CD4-positive, alpha-beta T cell (primary cell): ENCODE results near the gene TMEM164. TPM values are rescaled to one million over a fixed set of nuclear protein-coding genes. Genes with fewer than 3 reads are reported as not detected.

Experiments used
- ATAC-seq: fragments of 200-7000 bp; cut with Tn5 transposase; one replicate; pipeline ENCODE4 v1.10.0; 2022; ENCODE audit warnings: mild to moderate bottlenecking; ENCODE audit not compliant: poor library complexity
- CTCF ChIA-PET: fragments of 350-600 bp; sonication (Branson Sonifier 250); formaldehyde crosslinking; loops from one replicate; lab custom pipeline; 2021; ENCODE audit warnings: antibody characterized with exemption, inconsistent platforms; lab: Charles Lee
- POLR2A ChIA-PET: fragments of 350-600 bp; sonication (Branson Sonifier 250); formaldehyde crosslinking; loops from one replicate; lab custom pipeline; 2021; ENCODE audit warnings: antibody characterized with exemption, inconsistent platforms; lab: Charles Lee
- DNase-seq, 14 experiments: peaks; one replicate each; pipeline ENCODE4 v3.0.0-alpha.2; 2013 to 2020; ENCODE audit warnings: mixed read lengths in 2 of 14
- H3K27ac ChIP-seq, 2 donors: one replicate each; pipeline versions ENCODE4 v1.5.1 to v1.7.0; 2013; ENCODE audit warnings: low read length in 2 of 2, low read depth in 1 of 2, mild to moderate bottlenecking in 1 of 2
- H3K27me3 ChIP-seq, 2 experiments: 1 replicate in 1 of 2; 2 replicates in 1 of 2; pipeline versions ENCODE4 v1.6.1 to v1.7.0; 2013; ENCODE audit warnings: low read length in 2 of 2, control low read depth in 1 of 2, mild to moderate bottlenecking in 1 of 2, moderate library complexity in 1 of 2; ENCODE audit not compliant: insufficient read depth in 2 of 2, control insufficient read depth in 1 of 2
- H3K36me3 ChIP-seq: one replicate; pipeline ENCODE4 v1.6.1; 2013; ENCODE audit warnings: low read length, control low read depth; ENCODE audit not compliant: insufficient read depth
- H3K4me1 ChIP-seq: one replicate; pipeline ENCODE4 v1.6.1; 2013; ENCODE audit warnings: low read length, control low read depth; ENCODE audit not compliant: insufficient read depth
- H3K4me3 ChIP-seq: one replicate; pipeline ENCODE4 v1.5.1; 2013; ENCODE audit warnings: mild to moderate bottlenecking, low read length, moderate library complexity
- H3K9me3 ChIP-seq, 2 experiments: 1 replicate in 1 of 2; 2 replicates in 1 of 2; pipeline versions ENCODE4 v1.6.1 to v1.7.0; 2013; ENCODE audit warnings: low read length in 2 of 2, mild to moderate bottlenecking in 2 of 2, control low read depth in 1 of 2, moderate library complexity in 1 of 2; ENCODE audit not compliant: control insufficient read depth in 1 of 2, insufficient read depth in 1 of 2
- H3K27ac Mint-ChIP-seq: one replicate; pipeline ENCODE4 v1.8.0; 2020; ENCODE audit warnings: mixed read lengths
- H3K27me3 Mint-ChIP-seq: one replicate; pipeline ENCODE4 v1.8.0; 2021; ENCODE audit warnings: mixed read lengths
- H3K36me3 Mint-ChIP-seq: one replicate; pipeline ENCODE4 v1.8.0; 2021; ENCODE audit warnings: low read depth, mixed read lengths
- H3K4me1 Mint-ChIP-seq: one replicate; pipeline ENCODE4 v1.8.0; 2021; ENCODE audit warnings: low read depth, mixed read lengths
- H3K4me3 Mint-ChIP-seq: one replicate; pipeline ENCODE4 v1.8.0; 2020; ENCODE audit warnings: mild to moderate bottlenecking, mixed read lengths
- H3K9me3 Mint-ChIP-seq: one replicate; pipeline ENCODE4 v1.8.0; 2020; ENCODE audit warnings: mixed read lengths
- intact Hi-C, 2 experiments: fragments of 100-400 bp; cut with DNase I in 1 of 2; cut with micrococcal nuclease in 1 of 2; formaldehyde crosslinking; loops; one replicate each; pipeline versions ENCODE4 v1.15.1 to v1.9.0; 2023 to 2025; cut with DNase I, micrococcal nuclease
- total RNA-seq, 174 experiments: library from RNA in 2 of 174; stranded (reverse) in 2 of 174; gene quantifications; one replicate each; pipeline ENCODE4 v1.2.3 and lab custom pipeline; 2021 to 2026
- TF ChIP-seq, protein P1 (sequence below): fragments of 200-600 bp; IDR thresholded peaks from one replicate; pipeline ENCODE4 v1.8.0; 2022; ENCODE audit warnings: antibody characterized with exemption, mild to moderate bottlenecking

Gene TMEM164
- total RNA-seq, 2 experiments from 2014 or later: 11.1 to 13.4 TPM

DNA sequence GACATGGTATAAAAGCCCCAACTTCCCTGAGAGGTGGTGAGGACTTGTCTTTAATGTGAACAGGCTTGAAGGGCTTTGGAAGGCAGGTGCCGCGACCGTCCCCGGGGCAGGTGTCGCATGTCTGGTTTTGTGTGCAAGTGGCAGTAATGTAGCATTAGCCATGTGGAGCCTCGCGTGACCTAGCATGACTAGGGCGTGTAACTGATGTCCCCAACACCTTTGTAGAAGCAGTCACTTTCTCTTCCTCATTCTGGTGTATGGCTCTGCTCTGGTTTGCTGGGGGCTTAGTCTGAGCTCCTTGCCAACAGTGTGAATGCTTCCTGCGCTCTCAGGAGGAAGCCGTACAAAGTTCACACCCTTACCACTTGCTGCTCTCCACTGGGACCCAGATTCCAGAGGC, 169.3 kb downstream of the TMEM164 start:
- Mint-ChIP-seq H3K36me3 (peaks cover 17% of the 10 kb centered on the region), H3K4me1 (peaks cover 5% of the 10 kb centered on the region), H3K27me3 (no peaks in the 10 kb centered on the region), H3K4me3 (no peak overlapping the region), H3K27ac (no peak overlapping the region), H3K9me3 (no peaks in the 10 kb centered on the region)
- no peaks in the 10 kb centered on the region for H3K27me3 ChIP-seq
- DNase-seq (no peak), ATAC-seq (no peak)
- no peaks in the 10 kb centered on the region for H3K9me3 ChIP-seq
- TF ChIP-seq, protein P1, sequence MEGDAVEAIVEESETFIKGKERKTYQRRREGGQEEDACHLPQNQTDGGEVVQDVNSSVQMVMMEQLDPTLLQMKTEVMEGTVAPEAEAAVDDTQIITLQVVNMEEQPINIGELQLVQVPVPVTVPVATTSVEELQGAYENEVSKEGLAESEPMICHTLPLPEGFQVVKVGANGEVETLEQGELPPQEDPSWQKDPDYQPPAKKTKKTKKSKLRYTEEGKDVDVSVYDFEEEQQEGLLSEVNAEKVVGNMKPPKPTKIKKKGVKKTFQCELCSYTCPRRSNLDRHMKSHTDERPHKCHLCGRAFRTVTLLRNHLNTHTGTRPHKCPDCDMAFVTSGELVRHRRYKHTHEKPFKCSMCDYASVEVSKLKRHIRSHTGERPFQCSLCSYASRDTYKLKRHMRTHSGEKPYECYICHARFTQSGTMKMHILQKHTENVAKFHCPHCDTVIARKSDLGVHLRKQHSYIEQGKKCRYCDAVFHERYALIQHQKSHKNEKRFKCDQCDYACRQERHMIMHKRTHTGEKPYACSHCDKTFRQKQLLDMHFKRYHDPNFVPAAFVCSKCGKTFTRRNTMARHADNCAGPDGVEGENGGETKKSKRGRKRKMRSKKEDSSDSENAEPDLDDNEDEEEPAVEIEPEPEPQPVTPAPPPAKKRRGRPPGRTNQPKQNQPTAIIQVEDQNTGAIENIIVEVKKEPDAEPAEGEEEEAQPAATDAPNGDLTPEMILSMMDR: no peak
- ChIA-PET POLR2A (no interaction called here), CTCF (no interaction called here)
- H3K4me1 ChIP-seq: peaks cover 6% of the 10 kb centered on the region
- H3K27ac ChIP-seq: no peak overlapping the region
- intact Hi-C loops: no loop called here
- no peak overlapping the region for H3K4me3 ChIP-seq
- H3K36me3 ChIP-seq: peaks cover 6% of the 10 kb centered on the region

DNA sequence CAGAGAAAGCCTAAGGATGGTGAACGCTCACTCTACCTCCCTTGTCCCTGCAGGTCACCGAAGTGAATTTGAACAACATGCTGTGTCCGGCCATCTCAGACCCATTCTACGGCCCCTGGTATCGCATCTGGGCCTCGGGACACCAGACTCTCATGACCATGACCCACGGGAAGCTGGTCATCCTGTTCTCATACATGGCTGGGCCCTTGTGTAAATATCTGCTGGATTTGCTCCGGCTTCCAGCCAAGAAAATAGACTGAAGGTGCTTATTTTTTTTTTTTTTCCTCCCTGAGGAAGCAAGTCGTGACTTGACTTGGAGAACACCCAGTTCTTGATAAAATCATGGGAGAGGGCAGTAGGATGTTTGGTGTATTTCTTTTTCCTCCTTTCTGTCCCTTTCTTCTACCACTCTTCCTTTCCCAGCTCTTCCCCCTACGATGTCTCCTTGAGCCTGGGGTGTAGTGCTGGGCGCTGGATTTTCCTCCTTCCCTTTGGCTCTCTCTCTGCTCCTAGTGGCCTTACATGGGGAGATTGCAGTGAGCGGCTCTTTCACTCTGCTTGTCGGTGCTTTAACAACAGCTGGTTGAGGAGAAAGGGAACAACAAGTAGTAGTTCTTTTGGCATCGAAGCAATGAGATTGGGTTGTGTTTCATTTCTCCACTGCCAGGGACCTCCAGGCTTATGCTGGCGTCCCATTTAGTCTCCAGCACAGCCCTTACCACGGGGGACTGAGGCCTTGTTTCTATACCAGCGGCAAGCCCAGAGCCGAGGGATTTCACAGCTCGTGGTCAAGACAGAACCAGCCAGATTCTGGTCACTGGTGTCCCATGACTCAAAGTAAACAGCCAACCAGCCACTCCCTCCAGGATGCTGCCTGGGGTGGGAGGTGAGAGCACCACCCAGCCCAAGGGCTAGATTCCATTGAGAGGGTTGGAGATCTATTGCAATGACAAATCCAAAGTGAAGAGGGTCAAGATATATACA, 170.6 kb downstream of the TMEM164 start:
- Histone ChIP-seq H3K27me3 (no peaks in the 10 kb centered on the region), H3K27ac (no peak overlapping the region), H3K9me3 (no peaks in the 10 kb centered on the region), H3K36me3 (peaks cover 6% of the 10 kb centered on the region), H3K4me3 (no peak overlapping the region), H3K4me1 (no peaks in the 10 kb centered on the region)
- intact Hi-C loops: no loop called here
- H3K4me3 Mint-ChIP-seq: no peak overlapping the region
- H3K27me3 Mint-ChIP-seq: no peaks in the 10 kb centered on the region
- DNase-seq (no peak), ATAC-seq (no peak)
- no peak overlapping the region for H3K27ac Mint-ChIP-seq
- H3K36me3 Mint-ChIP-seq: peaks cover 17% of the 10 kb centered on the region
- H3K4me1 Mint-ChIP-seq: peaks cover 5% of the 10 kb centered on the region
- no peaks in the 10 kb centered on the region for H3K9me3 Mint-ChIP-seq
- ChIA-PET POLR2A (no interaction called here), CTCF (no interaction called here)
- TF ChIP-seq, protein P1: no peak

DNA sequence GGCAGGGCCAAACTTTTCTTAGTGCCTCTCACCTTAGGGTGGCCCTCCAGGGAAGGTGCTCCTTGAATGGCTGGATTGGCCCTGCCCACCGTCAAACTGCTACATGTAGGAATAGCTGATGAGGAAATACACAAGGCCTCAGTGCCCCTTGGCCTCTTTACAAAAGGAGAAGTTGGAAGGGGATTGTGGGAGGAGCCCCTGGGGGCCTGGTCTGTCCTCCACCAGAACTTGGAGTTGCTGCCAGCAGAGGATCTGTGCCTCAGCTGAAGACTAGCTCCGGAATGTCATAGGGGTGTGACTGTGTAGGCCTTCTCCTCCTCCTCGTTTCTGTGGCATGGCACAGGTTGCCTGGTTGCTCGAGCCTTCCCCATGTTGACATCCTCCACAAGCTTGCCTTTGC, 172.2 kb downstream of the TMEM164 start:
- POLR2A ChIA-PET: no interaction called here
- Mint-ChIP-seq H3K27ac (no peak overlapping the region), H3K9me3 (no peaks in the 10 kb centered on the region), H3K36me3 (peaks cover 17% of the 10 kb centered on the region), H3K4me1 (peaks cover 7% of the 10 kb centered on the region), H3K4me3 (no peak overlapping the region), H3K27me3 (no peaks in the 10 kb centered on the region)
- Histone ChIP-seq H3K4me1 (peaks cover 2% of the 10 kb centered on the region), H3K4me3 (no peak overlapping the region), H3K36me3 (peaks cover 6% of the 10 kb centered on the region), H3K27me3 (no peaks in the 10 kb centered on the region), H3K9me3 (no peaks in the 10 kb centered on the region), H3K27ac (no peak overlapping the region)
- ATAC-seq (no peak), DNase-seq (no peak)
- TF ChIP-seq, protein P1: no peak
- intact Hi-C loops: no loop called here
- CTCF ChIA-PET: interaction anchor here (0.9 kb wide), 1 partner anchor 29 kb away, joined by 3 read pairs; no protein-coding TSS in a partner anchor
